Cerebellar nuclear complex (tissue), 1 donor: ENCODE results near the gene DHRS4.

Experiments
- DNase-seq, 2 experiments: peaks; one replicate each; lab custom pipeline; 2025; lab: John Stamatoyannopoulos, UW

The DHRS4 gene

GRCh38 chr14:23953464-23954278 is at the start of gene DHRS4:
DHRS4 (plus strand) TSS chr14:23953770; CDS start chr14:23953789, 19 bp downstream.
- no peak for DNase-seq

- no peak for DNase-seq
Measured at GRCh38 chr14:23910101-23910875, 43.3 kb upstream of the DHRS4 start.

GRCh38 chr14:23910876-23911210 is 42.7 kb upstream of the DHRS4 start:
- no peak for DNase-seq

- no peak for DNase-seq
Measured at GRCh38 chr14:23915559-23915958, 38.0 kb upstream of the DHRS4 start.

GRCh38 chr14:23916004-23916403 is 37.6 kb upstream of the DHRS4 start:
- no peak for DNase-seq

GRCh38 chr14:23916446-23916845 is 37.1 kb upstream of the DHRS4 start:
- no peak for DNase-seq

GRCh38 chr14:23922545-23922944 is 31.0 kb upstream of the DHRS4 start:
- no peak for DNase-seq

GRCh38 chr14:23925523-23926075 is 28.0 kb upstream of the DHRS4 start:
- DNase-seq: no peak

- DNase-seq: no peak
Measured at GRCh38 chr14:23926543-23926942, 27.0 kb upstream of the DHRS4 start.

- DNase-seq: no peak
Measured at GRCh38 chr14:23929136-23929535, 24.4 kb upstream of the DHRS4 start.

- peak in 1 of 2 experiments; percentile 17 for DNase-seq
Measured at GRCh38 chr14:23929822-23930294, 23.7 kb upstream of the DHRS4 start.

GRCh38 chr14:23930742-23931141 is 22.8 kb upstream of the DHRS4 start:
- no peak for DNase-seq

- DNase-seq: no peak
Measured at GRCh38 chr14:23931721-23932289, 21.8 kb upstream of the DHRS4 start.

GRCh38 chr14:23932639-23933038 is 20.9 kb upstream of the DHRS4 start:
- DNase-seq: no peak

- no peak for DNase-seq
Measured at GRCh38 chr14:23933108-23933741, 20.3 kb upstream of the DHRS4 start.

- DNase-seq: no peak
Measured at GRCh38 chr14:23933742-23934128, 19.8 kb upstream of the DHRS4 start.

GRCh38 chr14:23935158-23935557 is 18.4 kb upstream of the DHRS4 start:
- no peak for DNase-seq

- no peak for DNase-seq
Measured at GRCh38 chr14:23936084-23936829, 17.3 kb upstream of the DHRS4 start.

- DNase-seq: no peak
Measured at GRCh38 chr14:23937203-23937602, 16.4 kb upstream of the DHRS4 start.

GRCh38 chr14:23938823-23939222 is 14.7 kb upstream of the DHRS4 start:
- no peak for DNase-seq

- DNase-seq: no peak
Measured at GRCh38 chr14:23939607-23940326, 13.8 kb upstream of the DHRS4 start.
